Fibroblast of the aortic adventitia (primary cell): ENCODE measurements around the gene ANKS1A. TPM values are rescaled to one million over a fixed set of nuclear protein-coding genes. Genes with fewer than 3 reads are reported as not detected.

Experiments used
- DNase-seq: peaks from one replicate; pipeline ENCODE4 v3.0.0-alpha.2; 2010; ENCODE audit warnings: low read depth
- H3K4me3 ChIP-seq: 2 replicates; pipeline ENCODE4 v1.5.1; 2011; ENCODE audit warnings: low read depth, mild to moderate bottlenecking, control low read depth, low read length, moderate library complexity
- CTCF ChIP-seq: IDR thresholded peaks from 2 replicates; pipeline ENCODE4 v1.5.1; 2011; ENCODE audit warnings: mild to moderate bottlenecking, low read length, control low read depth, inconsistent platforms; ENCODE audit not compliant: insufficient read depth
- total RNA-seq: library from RNA; depleted of rRNA; stranded (reverse); fragments of >200 nt; gene quantifications from 2 replicates; pipeline ENCODE4 v1.2.3, GENCODE V29; 2012; ENCODE audit warnings: low replicate concordance

The ANKS1A gene
- total RNA-seq, 1 donor = 7.6 TPM

- no peak for TF ChIP-seq CTCF
- no peak overlapping the region for H3K4me3 ChIP-seq
- DNase-seq = peak; percentile 61
Measured at GRCh38 chr6:35092362-35093117, 203.5 kb downstream of the ANKS1A start.

- H3K4me3 ChIP-seq = no peak overlapping the region
- DNase-seq = no peak
- no peak for TF ChIP-seq CTCF
Measured at GRCh38 chr6:35093118-35093445, 204.0 kb downstream of the ANKS1A start.

GRCh38 chr6:35093783-35094182, 204.7 kb downstream of the ANKS1A start:
- DNase-seq = no peak
- H3K4me3 ChIP-seq = no peak overlapping the region
- TF ChIP-seq CTCF = no peak

- H3K4me3 ChIP-seq = no peak overlapping the region
- no peak for DNase-seq
- no peak for TF ChIP-seq CTCF
Measured at GRCh38 chr6:35094183-35094582, 205.1 kb downstream of the ANKS1A start.

- peak; percentile 83 for DNase-seq
Measured at GRCh38 chr6:35096129-35096862, 207.2 kb downstream of the ANKS1A start.

GRCh38 chr6:35099116-35099515, 210.1 kb downstream of the ANKS1A start:
- no peak for TF ChIP-seq CTCF
- no peak for DNase-seq
- H3K4me3 ChIP-seq = no peak overlapping the region

More at GRCh38 chr6:35096129-35096862, 207.2 kb downstream of the ANKS1A start:
- H3K4me3 ChIP-seq = no peak overlapping the region
- no peak for TF ChIP-seq CTCF
